HL-60 (cell line): Measurements from ENCODE around the gene ZNF740.

Experiments used
- TF ChIP-seq, protein P1 (sequence below): IDR thresholded peaks from 2 replicates; pipeline ENCODE4 v1.6.1; 2012; ENCODE audit warnings: low read depth; ENCODE audit not compliant: insufficient replicate concordance
- TF ChIP-seq, protein P2 (sequence below): IDR thresholded peaks from one replicate; pipeline ENCODE4 v1.5.1; 2011; ENCODE audit warnings: low read length, control low read depth, inconsistent platforms; ENCODE audit not compliant: insufficient read depth

DNA sequence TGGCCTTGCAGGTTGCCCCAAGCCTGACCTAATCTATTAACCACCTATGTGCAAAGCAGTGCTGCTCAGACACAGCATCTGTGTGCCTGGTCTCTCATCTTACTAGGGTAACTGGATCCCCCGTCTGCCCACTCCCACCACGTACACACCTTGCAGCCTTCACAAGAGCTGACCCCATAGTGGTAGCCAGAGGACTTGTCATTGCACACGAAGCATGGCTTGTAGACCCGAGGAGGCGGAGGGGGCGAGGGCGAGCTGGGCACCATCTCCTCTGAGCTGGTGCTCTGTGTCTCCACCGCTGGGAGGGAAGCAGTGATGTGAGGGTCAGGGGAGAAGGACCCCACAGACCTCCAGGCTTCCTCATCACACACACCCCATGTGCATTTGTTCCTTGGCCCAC, 35.0 kb downstream of the ZNF740 start:
- TF ChIP-seq, protein P1, sequence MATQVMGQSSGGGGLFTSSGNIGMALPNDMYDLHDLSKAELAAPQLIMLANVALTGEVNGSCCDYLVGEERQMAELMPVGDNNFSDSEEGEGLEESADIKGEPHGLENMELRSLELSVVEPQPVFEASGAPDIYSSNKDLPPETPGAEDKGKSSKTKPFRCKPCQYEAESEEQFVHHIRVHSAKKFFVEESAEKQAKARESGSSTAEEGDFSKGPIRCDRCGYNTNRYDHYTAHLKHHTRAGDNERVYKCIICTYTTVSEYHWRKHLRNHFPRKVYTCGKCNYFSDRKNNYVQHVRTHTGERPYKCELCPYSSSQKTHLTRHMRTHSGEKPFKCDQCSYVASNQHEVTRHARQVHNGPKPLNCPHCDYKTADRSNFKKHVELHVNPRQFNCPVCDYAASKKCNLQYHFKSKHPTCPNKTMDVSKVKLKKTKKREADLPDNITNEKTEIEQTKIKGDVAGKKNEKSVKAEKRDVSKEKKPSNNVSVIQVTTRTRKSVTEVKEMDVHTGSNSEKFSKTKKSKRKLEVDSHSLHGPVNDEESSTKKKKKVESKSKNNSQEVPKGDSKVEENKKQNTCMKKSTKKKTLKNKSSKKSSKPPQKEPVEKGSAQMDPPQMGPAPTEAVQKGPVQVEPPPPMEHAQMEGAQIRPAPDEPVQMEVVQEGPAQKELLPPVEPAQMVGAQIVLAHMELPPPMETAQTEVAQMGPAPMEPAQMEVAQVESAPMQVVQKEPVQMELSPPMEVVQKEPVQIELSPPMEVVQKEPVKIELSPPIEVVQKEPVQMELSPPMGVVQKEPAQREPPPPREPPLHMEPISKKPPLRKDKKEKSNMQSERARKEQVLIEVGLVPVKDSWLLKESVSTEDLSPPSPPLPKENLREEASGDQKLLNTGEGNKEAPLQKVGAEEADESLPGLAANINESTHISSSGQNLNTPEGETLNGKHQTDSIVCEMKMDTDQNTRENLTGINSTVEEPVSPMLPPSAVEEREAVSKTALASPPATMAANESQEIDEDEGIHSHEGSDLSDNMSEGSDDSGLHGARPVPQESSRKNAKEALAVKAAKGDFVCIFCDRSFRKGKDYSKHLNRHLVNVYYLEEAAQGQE = no peak
- TF ChIP-seq, protein P2, sequence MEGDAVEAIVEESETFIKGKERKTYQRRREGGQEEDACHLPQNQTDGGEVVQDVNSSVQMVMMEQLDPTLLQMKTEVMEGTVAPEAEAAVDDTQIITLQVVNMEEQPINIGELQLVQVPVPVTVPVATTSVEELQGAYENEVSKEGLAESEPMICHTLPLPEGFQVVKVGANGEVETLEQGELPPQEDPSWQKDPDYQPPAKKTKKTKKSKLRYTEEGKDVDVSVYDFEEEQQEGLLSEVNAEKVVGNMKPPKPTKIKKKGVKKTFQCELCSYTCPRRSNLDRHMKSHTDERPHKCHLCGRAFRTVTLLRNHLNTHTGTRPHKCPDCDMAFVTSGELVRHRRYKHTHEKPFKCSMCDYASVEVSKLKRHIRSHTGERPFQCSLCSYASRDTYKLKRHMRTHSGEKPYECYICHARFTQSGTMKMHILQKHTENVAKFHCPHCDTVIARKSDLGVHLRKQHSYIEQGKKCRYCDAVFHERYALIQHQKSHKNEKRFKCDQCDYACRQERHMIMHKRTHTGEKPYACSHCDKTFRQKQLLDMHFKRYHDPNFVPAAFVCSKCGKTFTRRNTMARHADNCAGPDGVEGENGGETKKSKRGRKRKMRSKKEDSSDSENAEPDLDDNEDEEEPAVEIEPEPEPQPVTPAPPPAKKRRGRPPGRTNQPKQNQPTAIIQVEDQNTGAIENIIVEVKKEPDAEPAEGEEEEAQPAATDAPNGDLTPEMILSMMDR = no peak
